T-helper 17 cell (primary cell): ENCODE data around the gene ENHO. TPM values are rescaled to one million over a fixed set of nuclear protein-coding genes. Genes with fewer than 3 reads are reported as not detected.

Experiments used
- ATAC-seq: fragments of 150-1000 bp; cut with Tn5 transposase; 2 replicates; pipeline ENCODE4 v1.10.0; 2021; ENCODE audit warnings: mild to moderate bottlenecking, moderate library complexity
- DNase-seq, 3 donors: peaks; one replicate each; pipeline versions ENCODE4 v3.0.0 to v3.0.0-alpha.2; 2020 to 2021
- H3K9me3 ChIP-seq: one replicate; pipeline ENCODE4 v1.7.0; 2013; ENCODE audit warnings: low read length, mild to moderate bottlenecking; ENCODE audit not compliant: control insufficient read depth, poor library complexity, severe bottlenecking
- H3K27ac Mint-ChIP-seq: one replicate; pipeline ENCODE4 v1.8.0; 2022; ENCODE audit warnings: mild to moderate bottlenecking, moderate library complexity, mixed read lengths
- H3K27me3 Mint-ChIP-seq: one replicate; pipeline ENCODE4 v1.8.0; 2022; ENCODE audit warnings: mixed read lengths
- H3K36me3 Mint-ChIP-seq: one replicate; pipeline ENCODE4 v1.8.0; 2022; ENCODE audit warnings: low read depth, mixed read lengths
- H3K4me1 Mint-ChIP-seq: one replicate; pipeline ENCODE4 v1.8.0; 2022; ENCODE audit warnings: mild to moderate bottlenecking, mixed read lengths
- H3K4me3 Mint-ChIP-seq: one replicate; pipeline ENCODE4 v1.8.0; 2022; ENCODE audit warnings: mild to moderate bottlenecking, moderate library complexity, mixed read lengths
- total RNA-seq, 4 donors: library from RNA in 2 of 4; stranded (reverse) in 2 of 4; gene quantifications; one replicate each; pipeline ENCODE4 v1.2.3 and lab custom pipeline; 2022 to 2026

Gene ENHO
- total RNA-seq, 2 donors from 2014 or later, result 1.4 TPM; not detected in 1

DNA sequence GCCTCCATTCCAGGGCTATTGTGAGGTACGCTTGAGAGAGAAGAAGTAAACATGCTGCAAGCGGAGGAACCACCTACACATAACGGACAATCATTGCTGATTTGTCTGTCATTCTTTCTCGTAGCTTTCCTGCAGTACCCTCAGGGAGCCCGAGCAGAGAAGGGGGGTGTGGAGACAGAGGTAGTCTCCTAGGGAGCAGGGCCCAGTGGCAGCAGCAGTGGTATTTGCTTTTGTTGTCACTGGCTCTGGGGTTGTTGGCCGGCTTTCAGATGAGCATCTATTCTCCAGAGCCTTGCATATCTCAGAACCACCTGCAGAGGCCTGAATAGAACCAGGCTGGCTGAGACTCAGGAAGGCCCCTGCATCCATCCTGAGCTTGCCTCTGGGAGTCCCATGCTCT, 19.9 kb downstream of the ENHO start:
- DNase-seq, result no peak
- Mint-ChIP-seq H3K4me1 (peaks cover 8% of the 10 kb centered on the region), H3K36me3 (no peaks in the 10 kb centered on the region), H3K27me3 (peaks cover 54% of the 10 kb centered on the region), H3K4me3 (no peak overlapping the region), H3K27ac (no peak overlapping the region)
- no peak for ATAC-seq
- H3K9me3 ChIP-seq, result no peaks in the 10 kb centered on the region

DNA sequence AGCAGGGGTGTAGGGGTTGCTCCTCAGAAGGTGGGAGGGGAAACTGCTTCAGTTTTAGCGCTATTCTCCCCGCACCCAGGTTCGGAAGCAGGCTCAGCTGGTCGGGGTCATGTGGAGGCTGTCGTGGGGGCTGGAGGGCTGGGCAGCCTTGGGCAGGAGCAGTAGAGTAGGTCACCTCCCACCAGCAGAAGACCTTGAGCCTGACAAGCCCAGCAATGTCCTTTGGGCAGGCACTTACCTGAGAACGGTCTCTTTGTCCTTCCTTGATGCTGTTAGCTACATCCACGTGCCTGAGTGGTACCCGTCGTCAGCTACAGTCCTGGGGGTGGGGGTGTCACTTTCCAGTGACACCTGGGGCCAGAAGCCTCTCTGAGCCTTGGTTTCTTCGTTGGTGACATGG, 20.3 kb downstream of the ENHO start:
- H3K9me3 ChIP-seq, result no peaks in the 10 kb centered on the region
- ATAC-seq, result no peak
- no peak for DNase-seq
- Mint-ChIP-seq H3K27me3 (peaks cover 58% of the 10 kb centered on the region), H3K36me3 (peaks cover 4% of the 10 kb centered on the region), H3K27ac (no peak overlapping the region), H3K4me1 (peaks cover 11% of the 10 kb centered on the region), H3K4me3 (no peak overlapping the region)

DNA sequence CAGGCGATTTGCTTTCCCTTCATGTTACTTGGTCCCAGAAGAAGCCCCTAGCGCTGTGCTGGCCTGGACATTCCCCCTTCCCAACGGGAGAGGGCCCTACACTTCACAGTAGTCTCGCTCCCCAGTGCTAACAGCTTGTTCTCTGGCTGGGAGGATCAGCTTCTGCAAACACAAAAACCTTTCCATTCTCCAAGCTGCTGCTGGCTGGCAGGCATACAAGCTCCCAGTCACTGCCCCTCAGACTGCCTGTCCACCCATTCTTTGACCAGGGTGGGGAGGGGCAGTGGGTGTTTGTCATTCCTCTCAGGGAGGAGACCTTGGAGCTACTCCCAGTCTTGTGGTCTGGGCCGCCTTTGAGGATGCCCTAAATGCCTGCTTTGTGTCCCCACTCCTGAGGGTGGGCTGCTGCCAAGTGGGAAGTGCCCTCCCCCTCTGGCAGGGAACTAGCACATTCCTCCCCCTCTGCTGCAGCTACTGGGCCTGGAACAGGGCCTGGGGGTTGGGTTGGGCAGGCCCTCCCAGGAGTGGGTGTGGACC, 20.8 kb downstream of the ENHO start:
- no peak overlapping the region for H3K4me3 Mint-ChIP-seq
- H3K27me3 Mint-ChIP-seq, result peaks cover 64% of the 10 kb centered on the region
- no peak for ATAC-seq
- H3K9me3 ChIP-seq, result no peaks in the 10 kb centered on the region
- peaks cover 4% of the 10 kb centered on the region for H3K36me3 Mint-ChIP-seq
- H3K4me1 Mint-ChIP-seq, result peaks cover 12% of the 10 kb centered on the region
- DNase-seq, result no peak
- no peak overlapping the region for H3K27ac Mint-ChIP-seq

DNA sequence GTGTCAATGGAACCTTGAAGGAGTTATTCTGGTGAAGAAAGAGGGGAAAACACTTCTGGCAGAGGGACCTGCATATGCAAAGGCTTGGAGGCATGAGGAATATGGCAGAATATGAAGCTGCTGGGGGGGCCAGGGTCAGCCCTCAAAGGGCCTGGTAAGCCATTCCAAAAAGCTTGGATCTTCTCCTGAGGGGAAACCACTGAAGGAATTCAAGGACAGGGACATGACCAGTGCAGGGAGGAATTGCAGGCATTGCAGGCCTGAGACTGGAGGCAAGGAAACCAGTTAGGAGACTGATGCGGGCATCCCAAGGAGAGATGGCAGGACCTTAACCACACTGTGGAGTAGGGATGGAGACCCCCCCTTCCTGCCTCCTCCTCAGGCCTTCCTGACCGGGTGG, 21.4 kb downstream of the ENHO start:
- DNase-seq (no peak), ATAC-seq (no peak)
- H3K36me3 Mint-ChIP-seq, result peaks cover 4% of the 10 kb centered on the region
- H3K4me1 Mint-ChIP-seq, result peaks cover 12% of the 10 kb centered on the region
- no peaks in the 10 kb centered on the region for H3K9me3 ChIP-seq
- H3K4me3 Mint-ChIP-seq, result no peak overlapping the region
- peaks cover 69% of the 10 kb centered on the region for H3K27me3 Mint-ChIP-seq
- H3K27ac Mint-ChIP-seq, result no peak overlapping the region

DNA sequence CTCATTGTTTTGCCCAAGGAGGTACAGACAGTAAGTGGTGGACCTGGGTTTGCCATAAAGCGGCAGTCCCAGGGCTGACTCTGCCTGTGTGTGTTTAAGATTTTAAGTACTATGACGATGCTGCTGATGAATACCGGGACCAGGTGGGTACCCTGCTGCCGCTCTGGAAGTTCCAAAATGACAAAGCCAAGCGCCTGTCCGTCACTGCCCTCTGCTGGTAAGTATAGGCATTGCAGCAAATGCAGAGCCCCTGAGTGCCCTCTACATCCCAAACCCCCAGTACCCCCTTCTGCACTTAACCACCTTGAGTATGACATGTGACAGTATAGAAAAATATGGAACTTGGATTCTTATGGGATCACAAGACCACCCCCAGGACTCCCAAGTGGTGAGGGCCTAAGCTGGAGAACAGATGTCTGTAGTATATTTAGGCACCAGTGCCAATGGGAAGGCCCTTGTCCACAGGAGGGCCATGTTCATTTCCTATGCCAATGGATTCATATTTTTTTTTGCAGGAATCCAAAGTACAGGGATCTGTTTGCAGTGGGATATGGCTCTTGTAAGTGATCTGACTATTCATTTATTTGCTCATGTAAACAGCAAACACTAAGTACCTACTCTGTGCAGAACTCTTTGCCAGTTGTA, 22.0 kb downstream of the ENHO start:
- Mint-ChIP-seq H3K36me3 (peaks cover 4% of the 10 kb centered on the region), H3K4me1 (peaks cover 12% of the 10 kb centered on the region), H3K27me3 (peaks cover 69% of the 10 kb centered on the region), H3K4me3 (no peak overlapping the region), H3K27ac (no peak overlapping the region)
- peak; percentile 88 for ATAC-seq
- DNase-seq, result peak; percentile 46 to 67 (median 53)
- no peaks in the 10 kb centered on the region for H3K9me3 ChIP-seq

DNA sequence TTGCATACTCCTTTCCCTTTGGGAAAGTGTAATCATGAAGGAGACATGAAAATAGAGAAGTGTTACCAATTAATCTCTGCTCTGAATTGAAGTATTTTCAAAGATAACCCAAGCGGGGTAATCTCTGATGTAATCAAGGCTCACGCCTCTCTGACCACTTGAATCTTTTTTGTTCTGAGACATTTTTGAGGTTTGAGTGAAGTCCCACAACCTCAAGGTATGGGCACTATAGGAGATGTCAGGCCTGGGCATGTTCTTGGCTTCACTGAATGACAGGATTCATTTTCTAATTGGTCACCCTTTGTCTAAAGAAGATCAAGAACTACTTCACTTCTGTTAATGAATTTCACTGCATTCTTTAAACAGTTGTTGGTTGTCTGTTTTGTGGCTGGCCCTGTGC, 23.7 kb downstream of the ENHO start:
- H3K9me3 ChIP-seq, result no peaks in the 10 kb centered on the region
- H3K36me3 Mint-ChIP-seq, result peaks cover 4% of the 10 kb centered on the region
- DNase-seq (no peak), ATAC-seq (no peak)
- H3K4me1 Mint-ChIP-seq, result peaks cover 12% of the 10 kb centered on the region
- H3K4me3 Mint-ChIP-seq, result no peak overlapping the region
- H3K27ac Mint-ChIP-seq, result no peak overlapping the region
- H3K27me3 Mint-ChIP-seq, result peaks cover 52% of the 10 kb centered on the region

DNA sequence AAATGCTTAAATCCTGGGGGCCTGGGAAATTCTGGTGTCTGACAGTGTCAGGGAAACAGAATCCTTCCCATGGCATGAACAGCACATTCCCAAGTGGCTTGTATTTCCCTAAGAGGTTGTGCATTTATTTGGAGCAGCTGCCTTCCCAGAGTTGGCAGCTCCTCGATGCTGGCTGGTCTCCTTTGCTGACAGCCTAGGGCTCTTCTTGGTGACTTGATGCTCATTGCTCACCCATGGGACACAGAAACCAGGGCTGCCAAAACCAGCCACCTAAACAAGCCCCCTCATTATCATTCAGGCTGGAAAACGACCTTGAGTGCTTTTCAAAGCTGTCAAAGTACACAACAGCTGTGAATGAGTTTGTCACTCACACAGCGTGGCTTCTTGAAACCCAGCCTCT, 24.2 kb downstream of the ENHO start:
- Mint-ChIP-seq H3K27ac (no peak overlapping the region), H3K27me3 (peaks cover 48% of the 10 kb centered on the region), H3K4me3 (no peak overlapping the region), H3K4me1 (peaks cover 12% of the 10 kb centered on the region), H3K36me3 (peaks cover 4% of the 10 kb centered on the region)
- DNase-seq, result no peak
- no peaks in the 10 kb centered on the region for H3K9me3 ChIP-seq
- no peak for ATAC-seq

DNA sequence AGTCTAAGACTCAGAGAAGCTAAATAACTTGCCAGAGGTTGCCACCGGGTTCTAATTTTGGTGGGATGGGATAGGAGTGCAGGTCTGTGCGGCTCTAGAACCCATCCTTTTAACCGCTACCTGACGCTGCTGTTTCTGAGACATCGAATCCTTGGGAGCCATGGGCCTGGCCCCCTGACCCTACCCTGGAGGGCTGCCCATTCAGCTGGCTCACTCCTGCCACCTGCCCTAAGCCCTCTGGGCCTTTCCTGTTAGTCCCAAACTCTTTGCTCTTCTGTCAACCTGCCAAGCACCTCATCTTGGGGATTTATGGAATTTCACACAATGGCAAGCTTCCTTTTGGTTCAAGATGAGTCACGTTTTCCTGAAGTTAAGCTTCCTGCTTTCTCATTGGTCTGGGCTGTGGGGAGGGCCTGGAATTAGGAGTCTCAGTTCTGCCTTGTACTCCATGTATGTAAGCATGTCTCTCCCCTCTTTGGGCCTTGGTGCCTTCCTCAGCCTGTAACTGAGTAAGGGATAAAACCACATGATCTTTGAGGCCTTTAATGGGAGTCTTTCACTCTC, 26.6 kb downstream of the ENHO start:
- DNase-seq, result no peak
- Mint-ChIP-seq H3K36me3 (peaks cover 4% of the 10 kb centered on the region), H3K27me3 (peaks cover 58% of the 10 kb centered on the region), H3K27ac (no peak overlapping the region), H3K4me3 (no peak overlapping the region), H3K4me1 (peaks cover 12% of the 10 kb centered on the region)
- no peak for ATAC-seq
- no peaks in the 10 kb centered on the region for H3K9me3 ChIP-seq

DNA sequence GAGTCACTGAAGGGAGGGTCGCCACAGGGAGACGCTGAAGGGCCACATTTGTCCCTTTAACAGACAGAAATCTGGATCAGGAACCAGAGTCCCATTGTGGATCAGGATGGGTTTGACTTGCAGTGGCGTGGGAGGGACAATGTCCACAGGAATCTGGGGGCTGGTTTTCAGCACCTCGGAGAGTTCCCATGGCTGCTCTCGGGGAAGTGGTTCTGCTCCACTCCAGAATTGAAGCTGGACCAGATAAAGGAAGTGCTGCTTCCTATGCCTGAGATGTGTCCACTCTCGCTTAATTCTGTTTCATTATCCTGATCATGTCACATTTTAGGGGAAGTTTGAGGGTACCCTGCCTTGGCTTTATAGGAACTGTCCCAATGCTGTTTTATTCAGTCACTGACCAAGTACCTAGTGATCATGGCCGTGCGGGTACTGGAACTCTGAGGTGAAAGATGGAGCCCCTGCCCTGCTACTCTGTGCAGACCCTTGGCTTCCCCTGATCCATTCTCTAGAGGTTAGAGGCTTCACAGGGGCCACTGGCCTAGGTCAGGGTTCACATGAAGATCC, 28.7 kb downstream of the ENHO start:
- Mint-ChIP-seq H3K4me1 (peaks cover 5% of the 10 kb centered on the region), H3K4me3 (no peak overlapping the region), H3K36me3 (peaks cover 4% of the 10 kb centered on the region), H3K27ac (no peak overlapping the region), H3K27me3 (peaks cover 63% of the 10 kb centered on the region)
- H3K9me3 ChIP-seq, result no peaks in the 10 kb centered on the region
- ATAC-seq (no peak), DNase-seq (peak in 1 of 3 donors; percentile 19)

DNA sequence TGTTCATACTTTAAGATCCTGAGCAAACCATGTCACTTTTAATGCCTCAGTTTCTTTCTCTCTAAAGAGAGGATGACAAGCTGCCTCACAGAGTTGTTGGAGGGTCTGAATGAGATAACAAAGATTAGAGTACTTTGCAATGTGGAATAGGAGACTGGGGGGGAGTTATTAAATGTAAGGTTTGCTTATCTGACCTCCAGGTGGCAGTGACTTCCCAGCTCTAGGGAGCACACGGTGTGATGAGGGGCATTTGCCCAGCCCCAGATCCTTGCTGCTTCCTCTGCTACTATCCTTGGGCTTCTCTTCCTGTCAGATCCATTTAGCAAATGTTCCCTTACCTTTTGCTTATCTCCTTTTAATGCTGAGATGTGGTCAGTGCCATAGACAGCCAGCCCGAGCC, 30.7 kb downstream of the ENHO start:
- H3K27me3 Mint-ChIP-seq, result peaks cover 62% of the 10 kb centered on the region
- no peaks in the 10 kb centered on the region for H3K9me3 ChIP-seq
- H3K4me3 Mint-ChIP-seq, result no peak overlapping the region
- ATAC-seq, result no peak
- H3K36me3 Mint-ChIP-seq, result no peaks in the 10 kb centered on the region
- DNase-seq, result no peak
- H3K4me1 Mint-ChIP-seq, result no peaks in the 10 kb centered on the region
- H3K27ac Mint-ChIP-seq, result no peak overlapping the region

DNA sequence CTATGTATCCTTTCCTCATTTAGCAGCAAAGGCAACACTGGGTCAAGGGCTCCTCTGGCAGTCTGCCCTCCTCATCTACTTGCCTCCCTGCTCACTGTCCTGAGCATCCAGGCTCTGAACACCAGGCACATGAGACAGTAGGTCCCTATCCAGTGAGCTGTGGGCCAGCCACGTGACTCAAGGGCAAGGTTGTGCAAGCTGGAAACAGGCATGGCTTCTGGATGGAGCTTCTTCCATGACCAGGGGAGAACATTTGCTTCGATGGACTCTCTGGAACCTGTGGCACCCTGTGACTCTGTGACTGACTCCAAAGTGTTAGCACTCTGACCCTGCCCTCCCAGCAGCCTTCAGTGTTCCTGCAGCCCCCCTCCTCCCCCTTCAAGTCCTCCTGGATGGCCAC, 31.2 kb downstream of the ENHO start:
- H3K36me3 Mint-ChIP-seq, result no peaks in the 10 kb centered on the region
- DNase-seq (no peak), ATAC-seq (no peak)
- no peaks in the 10 kb centered on the region for H3K4me1 Mint-ChIP-seq
- H3K27ac Mint-ChIP-seq, result no peak overlapping the region
- peaks cover 57% of the 10 kb centered on the region for H3K27me3 Mint-ChIP-seq
- H3K4me3 Mint-ChIP-seq, result no peak overlapping the region
- no peaks in the 10 kb centered on the region for H3K9me3 ChIP-seq

DNA sequence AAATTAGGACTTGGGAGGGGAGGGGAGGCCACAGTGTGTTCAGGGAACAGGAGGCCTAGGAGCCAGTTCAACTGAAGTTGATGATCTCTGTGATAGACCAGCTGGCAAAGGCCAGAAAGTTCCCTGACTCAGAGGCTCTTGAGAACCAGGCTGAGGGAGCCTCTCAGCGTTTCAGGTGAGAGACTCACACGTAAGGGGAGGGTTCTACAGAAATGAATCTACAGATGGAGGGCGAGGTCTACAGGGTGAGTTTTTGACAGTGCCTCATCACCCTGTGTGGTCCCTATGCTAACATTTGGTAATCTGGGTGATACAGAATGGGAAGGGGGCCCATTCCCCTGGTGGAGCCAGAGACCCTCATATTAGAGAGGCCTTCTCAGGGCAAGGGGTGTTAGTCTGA, 32.0 kb downstream of the ENHO start:
- no peaks in the 10 kb centered on the region for H3K9me3 ChIP-seq
- DNase-seq (no peak), ATAC-seq (no peak)
- Mint-ChIP-seq H3K4me1 (no peaks in the 10 kb centered on the region), H3K27ac (no peak overlapping the region), H3K27me3 (peaks cover 50% of the 10 kb centered on the region), H3K36me3 (no peaks in the 10 kb centered on the region), H3K4me3 (no peak overlapping the region)

DNA sequence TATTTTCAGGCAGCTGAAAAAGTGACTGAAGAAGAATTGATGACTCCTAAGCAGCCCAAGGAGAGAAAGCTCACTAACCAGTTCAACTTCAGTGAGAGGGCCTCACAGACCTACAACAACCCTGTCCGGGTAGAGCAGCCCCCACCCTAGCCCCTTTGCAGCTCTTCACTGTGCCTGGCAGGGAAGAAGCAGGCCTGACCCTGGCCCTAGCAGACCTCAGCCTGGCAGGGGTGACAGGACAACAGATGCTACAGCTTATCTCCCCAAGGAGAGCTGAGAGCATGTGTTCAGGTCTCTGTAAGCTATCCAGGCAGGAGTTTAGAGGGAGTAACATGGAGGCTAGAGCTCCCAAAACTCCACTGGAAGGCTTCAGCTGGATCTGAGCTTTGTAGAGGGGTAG, 32.4 kb downstream of the ENHO start:
- no peak for ATAC-seq
- no peaks in the 10 kb centered on the region for H3K9me3 ChIP-seq
- no peak overlapping the region for H3K27ac Mint-ChIP-seq

DNA sequence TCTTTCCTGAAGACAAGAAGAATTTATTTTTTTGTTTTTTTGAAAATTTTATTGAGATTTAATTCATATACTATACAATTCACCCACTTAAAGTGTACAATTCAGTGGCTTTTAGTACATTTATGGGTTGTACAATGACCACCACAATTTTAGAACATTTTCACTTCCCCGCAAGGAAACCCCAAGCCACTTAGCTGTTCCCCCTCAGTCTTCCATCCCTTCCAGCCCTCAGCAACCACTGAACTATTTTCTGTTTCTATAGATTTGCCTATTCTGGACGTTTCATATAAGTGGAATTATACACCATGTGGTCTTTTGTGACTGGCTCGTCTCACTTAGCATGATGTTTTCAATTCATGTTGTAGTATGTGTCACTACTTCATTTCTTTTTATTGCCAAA, 36.2 kb downstream of the ENHO start:
- no peak overlapping the region for H3K27ac Mint-ChIP-seq
- H3K27me3 Mint-ChIP-seq, result peaks cover 45% of the 10 kb centered on the region
- no peak overlapping the region for H3K4me3 Mint-ChIP-seq
- no peaks in the 10 kb centered on the region for H3K9me3 ChIP-seq
- peaks cover under 1% of the 10 kb centered on the region for H3K4me1 Mint-ChIP-seq
- ATAC-seq (no peak), DNase-seq (no peak)
- no peaks in the 10 kb centered on the region for H3K36me3 Mint-ChIP-seq

More for the DNA sequence above, 32.4 kb downstream of the ENHO start:
- no peaks in the 10 kb centered on the region for H3K4me1 Mint-ChIP-seq
- H3K36me3 Mint-ChIP-seq, result no peaks in the 10 kb centered on the region
- no peak for DNase-seq
- H3K4me3 Mint-ChIP-seq, result no peak overlapping the region
- peaks cover 50% of the 10 kb centered on the region for H3K27me3 Mint-ChIP-seq
